Naive thymus-derived CD4-positive, alpha-beta T cell (primary cell): ENCODE results near the gene S100A9. TPM values are rescaled to one million over a fixed set of nuclear protein-coding genes. Genes with fewer than 3 reads are reported as not detected.

Experiments
- ATAC-seq: fragments of 150-1000 bp; cut with Tn5 transposase; 2 replicates; pipeline ENCODE4 v1.10.0; 2021; ENCODE audit warnings: mild to moderate bottlenecking, moderate library complexity
- CTCF ChIA-PET: fragments of 350-600 bp; sonication (Branson Sonifier 250); formaldehyde crosslinking; loops from one replicate; lab custom pipeline; 2021; ENCODE audit warnings: antibody characterized with exemption; lab: Charles Lee
- POLR2A ChIA-PET: fragments of 350-600 bp; sonication (Branson Sonifier 250); formaldehyde crosslinking; loops from one replicate; lab custom pipeline; 2021; ENCODE audit warnings: antibody characterized with exemption, inconsistent platforms; lab: Charles Lee
- DNase-seq, 9 donors: peaks; one replicate each; pipeline versions ENCODE4 v3.0.0 to v3.0.0-alpha.2; 2020 to 2022; ENCODE audit warnings: mixed read lengths in 1 of 9
- H3K27ac ChIP-seq: one replicate; pipeline ENCODE4 v1.7.0; 2013; ENCODE audit warnings: mild to moderate bottlenecking, low read depth, low read length, moderate library complexity
- H3K27me3 ChIP-seq, 2 donors: one replicate each; pipeline ENCODE4 v1.7.0; 2013; ENCODE audit warnings: low read length in 2 of 2, mild to moderate bottlenecking in 2 of 2, moderate library complexity in 2 of 2; ENCODE audit not compliant: control insufficient read depth in 2 of 2, insufficient read depth in 2 of 2
- H3K36me3 ChIP-seq, 3 experiments: 1 replicate in 2 of 3; 2 replicates in 1 of 3; pipeline ENCODE4 v1.7.0; 2013; ENCODE audit warnings: low read length in 3 of 3, mild to moderate bottlenecking in 3 of 3, moderate library complexity in 1 of 3; ENCODE audit not compliant: insufficient read depth in 3 of 3, control insufficient read depth in 2 of 3
- H3K4me1 ChIP-seq, 2 donors: one replicate each; pipeline ENCODE4 v1.7.0; 2013; ENCODE audit warnings: low read length in 2 of 2, mild to moderate bottlenecking in 2 of 2, moderate library complexity in 1 of 2; ENCODE audit not compliant: control insufficient read depth in 2 of 2, insufficient read depth in 2 of 2
- H3K4me3 ChIP-seq: 2 replicates; pipeline ENCODE4 v1.7.0; 2013; ENCODE audit warnings: mild to moderate bottlenecking, low read length
- H3K9me3 ChIP-seq, 3 experiments: 1 replicate in 2 of 3; 2 replicates in 1 of 3; pipeline ENCODE4 v1.7.0; 2013; ENCODE audit warnings: low read length in 3 of 3; ENCODE audit not compliant: control insufficient read depth in 2 of 3
- H3K27ac Mint-ChIP-seq, 9 donors: one replicate each; pipeline ENCODE4 v1.8.0; 2020 to 2022; ENCODE audit warnings: mixed read lengths in 9 of 9, mild to moderate bottlenecking in 8 of 9, moderate library complexity in 5 of 9, inconsistent platforms in 2 of 9
- H3K27me3 Mint-ChIP-seq, 5 donors: one replicate each; pipeline ENCODE4 v1.8.0; 2021 to 2022; ENCODE audit warnings: mixed read lengths in 5 of 5, mild to moderate bottlenecking in 1 of 5
- H3K36me3 Mint-ChIP-seq, 5 donors: one replicate each; pipeline ENCODE4 v1.8.0; 2020 to 2022; ENCODE audit warnings: mixed read lengths in 5 of 5, mild to moderate bottlenecking in 3 of 5, inconsistent platforms in 1 of 5
- H3K4me1 Mint-ChIP-seq, 7 donors: one replicate each; pipeline ENCODE4 v1.8.0; 2020 to 2022; ENCODE audit warnings: mixed read lengths in 7 of 7, mild to moderate bottlenecking in 3 of 7, inconsistent platforms in 1 of 7
- H3K4me3 Mint-ChIP-seq, 10 donors: one replicate each; pipeline ENCODE4 v1.8.0; 2020 to 2022; ENCODE audit warnings: mild to moderate bottlenecking in 10 of 10, mixed read lengths in 10 of 10, moderate library complexity in 6 of 10, inconsistent platforms in 2 of 10
- H3K9me3 Mint-ChIP-seq, 11 donors: one replicate each; pipeline ENCODE4 v1.8.0; 2020 to 2022; ENCODE audit warnings: mixed read lengths in 11 of 11, mild to moderate bottlenecking in 4 of 11, inconsistent platforms in 1 of 11, moderate library complexity in 1 of 11
- intact Hi-C, 2 donors: fragments of 100-400 bp; cut with micrococcal nuclease; formaldehyde crosslinking; loops; one replicate each; pipeline ENCODE4 v1.15.1; 2023
- polyA plus RNA-seq, 2 donors: library from polyadenylated mRNA; unstranded; fragments of 300-500 nt; fragmentation: Illumina TruSeq; gene quantifications; one replicate each; pipeline ENCODE4 v1.2.3, GENCODE V29; 2021
- total RNA-seq, 6 experiments: library from RNA in 5 of 6; stranded (reverse) in 5 of 6; gene quantifications; 1 replicate in 5 of 6; 2 replicates in 1 of 6; pipeline ENCODE4 v1.2.3 and lab custom pipeline; 2021 to 2026

Gene S100A9
- total and polyA plus RNA-seq, 7 experiments from 2014 or later: 8.3 to 2,269 (median 16.1) TPM; not detected in 1

- ChIA-PET POLR2A (no interaction called here), CTCF (no interaction called here)
- Mint-ChIP-seq H3K36me3 (no peaks in the 10 kb centered on the region), H3K27me3 (peaks cover 5 to 36% (median 13%) of the 10 kb centered on the region in 5 donors), H3K4me3 (no peak overlapping the region), H3K27ac (no peak overlapping the region), H3K9me3 (no peaks in the 10 kb centered on the region), H3K4me1 (peaks cover 0 to 7% (median 0%) of the 10 kb centered on the region in 7 donors)
- intact Hi-C loops: no loop called here
- no peak overlapping the region for H3K27ac ChIP-seq
- no peaks in the 10 kb centered on the region for H3K36me3 ChIP-seq
- DNase-seq: no peak
- H3K4me3 ChIP-seq: no peak overlapping the region
- no peaks in the 10 kb centered on the region for H3K4me1 ChIP-seq
- ATAC-seq: peak; percentile 14
- no peaks in the 10 kb centered on the region for H3K9me3 ChIP-seq
- no peaks in the 10 kb centered on the region for H3K27me3 ChIP-seq
These were observed 32.6 kb downstream of the S100A9 start for GRCh38 chr1:153389973-153390879.

GRCh38 chr1:153390938-153391710 is 33.5 kb downstream of the S100A9 start, which contains the start of gene S100A8:
Gene S100A8 (minus strand): TSS chr1:153391073. CDS start chr1:153390535, 538 bp downstream.
- no peaks in the 10 kb centered on the region for H3K9me3 ChIP-seq
- ChIA-PET POLR2A (no interaction called here), CTCF (no interaction called here)
- no peaks in the 10 kb centered on the region for H3K9me3 Mint-ChIP-seq
- no peak within 1 kb of the TSS for H3K4me3 Mint-ChIP-seq
- H3K27me3 Mint-ChIP-seq: peaks cover 10 to 43% (median 19%) of the 10 kb centered on the region in 5 donors
- H3K4me1 ChIP-seq: no peaks in the 10 kb centered on the region
- no peaks in the 10 kb centered on the region for H3K36me3 ChIP-seq
- H3K4me3 ChIP-seq: no peak within 1 kb of the TSS
- ATAC-seq (peak; percentile 20), DNase-seq (no peak)
- no peak within 1 kb of the TSS for H3K27ac Mint-ChIP-seq
- no peak within 1 kb of the TSS for H3K27ac ChIP-seq
- H3K27me3 ChIP-seq: no peaks in the 10 kb centered on the region
- peaks cover 0 to 7% (median 0%) of the 10 kb centered on the region in 7 donors for H3K4me1 Mint-ChIP-seq
- H3K36me3 Mint-ChIP-seq: no peaks in the 10 kb centered on the region
- intact Hi-C loops: no loop called here

- no peak for DNase-seq
- CTCF ChIA-PET: no interaction called here
- H3K4me3 ChIP-seq: no peak overlapping the region
These were observed 34.6 kb downstream of the S100A9 start for GRCh38 chr1:153392258-153392657.

GRCh38 chr1:153392822-153393221 is 35.2 kb downstream of the S100A9 start:
- Mint-ChIP-seq H3K4me3 (no peak overlapping the region), H3K36me3 (no peaks in the 10 kb centered on the region), H3K9me3 (no peaks in the 10 kb centered on the region), H3K4me1 (peaks cover 0 to 3% (median 0%) of the 10 kb centered on the region in 7 donors), H3K27me3 (peaks cover 10 to 44% (median 19%) of the 10 kb centered on the region in 5 donors), H3K27ac (peak overlapping the region in 1 of 9 donors; percentile 18)
- Histone ChIP-seq H3K4me3 (no peak overlapping the region), H3K9me3 (no peaks in the 10 kb centered on the region), H3K4me1 (no peaks in the 10 kb centered on the region), H3K27ac (no peak overlapping the region), H3K36me3 (no peaks in the 10 kb centered on the region), H3K27me3 (no peaks in the 10 kb centered on the region)
- intact Hi-C loops: no loop called here
- CTCF ChIA-PET: no interaction called here
- DNase-seq (no peak), ATAC-seq (no peak)
- POLR2A ChIA-PET: no interaction called here

More at GRCh38 chr1:153392258-153392657, 34.6 kb downstream of the S100A9 start:
- peaks cover 0 to 3% (median 0%) of the 10 kb centered on the region in 7 donors for H3K4me1 Mint-ChIP-seq
- POLR2A ChIA-PET: no interaction called here
- intact Hi-C loops: no loop called here
- H3K4me3 Mint-ChIP-seq: no peak overlapping the region
- no peaks in the 10 kb centered on the region for H3K9me3 Mint-ChIP-seq
- no peaks in the 10 kb centered on the region for H3K9me3 ChIP-seq
- no peaks in the 10 kb centered on the region for H3K36me3 Mint-ChIP-seq
- no peak for ATAC-seq
- H3K36me3 ChIP-seq: no peaks in the 10 kb centered on the region
- H3K27ac ChIP-seq: no peak overlapping the region
- H3K27ac Mint-ChIP-seq: no peak overlapping the region
- peaks cover 10 to 41% (median 19%) of the 10 kb centered on the region in 5 donors for H3K27me3 Mint-ChIP-seq
- no peaks in the 10 kb centered on the region for H3K4me1 ChIP-seq
- no peaks in the 10 kb centered on the region for H3K27me3 ChIP-seq

GRCh38 chr1:153393926-153394325 is 36.3 kb downstream of the S100A9 start:
- Mint-ChIP-seq H3K27me3 (peaks cover 12 to 44% (median 19%) of the 10 kb centered on the region in 5 donors), H3K27ac (no peak overlapping the region), H3K4me1 (peaks cover 0 to 3% (median 0%) of the 10 kb centered on the region in 7 donors), H3K4me3 (no peak overlapping the region), H3K9me3 (no peaks in the 10 kb centered on the region), H3K36me3 (no peaks in the 10 kb centered on the region)
- H3K4me3 ChIP-seq: no peak overlapping the region
- H3K4me1 ChIP-seq: no peaks in the 10 kb centered on the region
- no peaks in the 10 kb centered on the region for H3K9me3 ChIP-seq
- no peaks in the 10 kb centered on the region for H3K36me3 ChIP-seq
- H3K27me3 ChIP-seq: no peaks in the 10 kb centered on the region
- intact Hi-C loops: no loop called here
- CTCF ChIA-PET: no interaction called here
- no peak overlapping the region for H3K27ac ChIP-seq
- DNase-seq: no peak
- POLR2A ChIA-PET: no interaction called here
- ATAC-seq: no peak

- Histone ChIP-seq H3K4me1 (no peaks in the 10 kb centered on the region), H3K9me3 (no peaks in the 10 kb centered on the region), H3K27me3 (no peaks in the 10 kb centered on the region), H3K27ac (no peak overlapping the region), H3K4me3 (no peak overlapping the region), H3K36me3 (no peaks in the 10 kb centered on the region)
- Mint-ChIP-seq H3K27ac (no peak overlapping the region), H3K4me1 (peaks cover 0 to 3% (median 0%) of the 10 kb centered on the region in 7 donors), H3K27me3 (peaks cover 12 to 44% (median 19%) of the 10 kb centered on the region in 5 donors), H3K9me3 (no peaks in the 10 kb centered on the region), H3K4me3 (no peak overlapping the region), H3K36me3 (no peaks in the 10 kb centered on the region)
- POLR2A ChIA-PET: no interaction called here
- ATAC-seq: no peak
- no peak for DNase-seq
- CTCF ChIA-PET: no interaction called here
- intact Hi-C loops: no loop called here
These were observed 36.7 kb downstream of the S100A9 start for GRCh38 chr1:153394391-153394790.
